HCT116 (cell line): ENCODE results near the gene KRT82. TPM values are rescaled to one million over a fixed set of nuclear protein-coding genes. Genes with fewer than 3 reads are reported as not detected.

Experiments
- ATAC-seq: fragments of 200-7000 bp; cut with Tn5 transposase; 2 replicates; pipeline ENCODE4 v1.9.1; 2020; ENCODE audit warnings: mild to moderate bottlenecking, moderate library complexity
- BruUV-seq: library from RNA; stranded (reverse); fragments of 400-500 nt; replicated peaks from 2 replicates; lab custom pipeline; 2021; lab: Mats Ljungman, UMichigan
- CTCF ChIA-PET: fragments of 300-600 bp; sonication (Branson Sonifier 250); formaldehyde crosslinking; loops from one replicate; lab custom pipeline; 2021; ENCODE audit warnings: antibody characterized with exemption; lab: Charles Lee
- POLR2A ChIA-PET: fragments of 300-600, 350-600 bp; sonication (Branson Sonifier 250); formaldehyde crosslinking; loops from one replicate; lab custom pipeline; 2021; ENCODE audit warnings: antibody characterized with exemption; lab: Charles Lee
- RAD21 ChIA-PET, 2 experiments: fragments of 300-600 bp; sonication (Branson Sonifier 250); formaldehyde crosslinking; loops; one replicate each; lab custom pipeline; 2023; ENCODE audit warnings: low total read pairs in 2 of 2; ENCODE audit not compliant: uncharacterized antibody in 2 of 2, unreplicated experiment in 2 of 2, low non-redundant PET in 1 of 2; lab: Charles Lee
- DNase-seq: peaks from one replicate; pipeline ENCODE4 v3.0.0-alpha.2; 2010; ENCODE audit warnings: low read depth, low spot score
- H2AFZ ChIP-seq: fragments of 200-600 bp; shearing (Covaris generic), sonication (generic); 2 replicates; pipeline ENCODE4 v1.6.1; 2017; ENCODE audit warnings: low read depth, mixed run types, mixed read lengths, antibody characterized with exemption, low read length; ENCODE audit not compliant: poor library complexity, severe bottlenecking
- H3K27ac ChIP-seq: 2 replicates; pipeline ENCODE4 v1.5.1; 2012; ENCODE audit warnings: low read depth, low read length
- H3K27me3 ChIP-seq: fragments of 200-600 bp; sonication (generic); 2 replicates; pipeline ENCODE4 v1.6.1; 2016; ENCODE audit warnings: mixed run types, low read length, mixed read lengths; ENCODE audit not compliant: insufficient read depth
- H3K36me3 ChIP-seq, 2 experiments: fragments of 200-500 bp in 1 of 2; fragments of 200-600 bp in 1 of 2; sonication (Bioruptor generic) in 1 of 2; sonication (generic) in 1 of 2; 2 replicates each; pipeline versions ENCODE4 v1.5.1 to v1.6.1; 2014 to 2016; ENCODE audit warnings: low read length in 2 of 2, inconsistent platforms in 1 of 2, mixed read lengths in 1 of 2, mixed run types in 1 of 2; ENCODE audit not compliant: insufficient read depth in 2 of 2, control insufficient read depth in 1 of 2
- H3K4me1 ChIP-seq, 2 experiments: fragments of 200-600 bp in 1 of 2; sonication (generic) in 1 of 2; 2 replicates each; pipeline versions ENCODE4 v1.5.1 to v1.6.1; 2012 to 2017; ENCODE audit warnings: low read length in 2 of 2, inconsistent platforms in 1 of 2, mild to moderate bottlenecking in 1 of 2, mixed read lengths in 1 of 2, mixed run types in 1 of 2, moderate library complexity in 1 of 2; ENCODE audit not compliant: insufficient read depth in 2 of 2, control insufficient read depth in 1 of 2
- H3K4me2 ChIP-seq: fragments of 200-600 bp; sonication (generic); 2 replicates; pipeline ENCODE4 v1.6.1; 2017; ENCODE audit warnings: mixed run types, low read length, mixed read lengths
- H3K4me3 ChIP-seq, 2 experiments: fragments of 200-600 bp in 1 of 2; sonication (generic) in 1 of 2; replicated peaks in 1 of 2; 2 replicates each; pipeline ENCODE4 v1.5.1; 2011 to 2016; ENCODE audit warnings: low read length in 2 of 2, control low read depth in 1 of 2, low read depth in 1 of 2, mild to moderate bottlenecking in 1 of 2, mixed read lengths in 1 of 2, mixed run types in 1 of 2
- H3K79me2 ChIP-seq: fragments of 200-600 bp; sonication (generic); 2 replicates; pipeline ENCODE4 v1.6.1; 2017; ENCODE audit warnings: mild to moderate bottlenecking, mixed run types, low read length, moderate library complexity, mixed read lengths; ENCODE audit not compliant: insufficient read depth
- H3K9ac ChIP-seq: fragments of 200-600 bp; sonication (generic); 2 replicates; pipeline ENCODE4 v1.6.1; 2016; ENCODE audit warnings: low read length, mixed read lengths
- H3K9me2 ChIP-seq: fragments of 200-600 bp; sonication (generic), shearing (Covaris generic); 2 replicates; pipeline ENCODE4 v1.6.1; 2017; ENCODE audit warnings: mixed run types, mild to moderate bottlenecking, moderate library complexity; ENCODE audit not compliant: insufficient read depth
- H3K9me3 ChIP-seq, 2 experiments: fragments of 200-500 bp in 1 of 2; fragments of 200-600 bp in 1 of 2; sonication (Bioruptor generic) in 1 of 2; sonication (generic) in 1 of 2; 2 replicates each; pipeline ENCODE4 v1.6.1; 2014 to 2017; ENCODE audit warnings: low read length in 2 of 2, mixed read lengths in 2 of 2, inconsistent platforms in 1 of 2, low read depth in 1 of 2, mild to moderate bottlenecking in 1 of 2, mixed run types in 1 of 2, moderate library complexity in 1 of 2; ENCODE audit not compliant: control insufficient read depth in 1 of 2, insufficient read depth in 1 of 2
- H4K20me1 ChIP-seq: fragments of 200-600 bp; sonication (generic), shearing (Covaris generic); 2 replicates; pipeline ENCODE4 v1.6.1; 2017; ENCODE audit warnings: mixed run types, mild to moderate bottlenecking, moderate library complexity; ENCODE audit not compliant: insufficient read depth
- EGR1 ChIP-seq: IDR thresholded peaks from 2 replicates; pipeline ENCODE4 v1.6.1; 2012; ENCODE audit warnings: low read depth
- ELF1 ChIP-seq: IDR thresholded peaks from 2 replicates; pipeline ENCODE4 v1.6.1; 2012; ENCODE audit warnings: low read depth, borderline replicate concordance
- EZH2phosphoT487 ChIP-seq: fragments of 200-600 bp; IDR thresholded peaks from 2 replicates; pipeline ENCODE4 v1.6.1; 2018; ENCODE audit warnings: antibody characterized with exemption, borderline replicate concordance
- FOSL1 ChIP-seq: IDR thresholded peaks from 2 replicates; pipeline ENCODE4 v1.6.1; 2012; ENCODE audit warnings: low read depth
- POLR2A ChIP-seq: IDR thresholded peaks from 2 replicates; pipeline ENCODE4 v1.7.0; 2011; ENCODE audit warnings: borderline replicate concordance; ENCODE audit not compliant: insufficient read depth, insufficient read length; ENCODE audit errors: extremely low read depth
- POLR2AphosphoS5 ChIP-seq: IDR thresholded peaks from 2 replicates; pipeline ENCODE4 v1.6.1; 2011; ENCODE audit warnings: mild to moderate bottlenecking, low read depth, low read length, moderate library complexity
- RAD21 ChIP-seq: IDR thresholded peaks from 2 replicates; pipeline ENCODE4 v1.6.1; 2012; ENCODE audit warnings: low read depth, mild to moderate bottlenecking
- REST ChIP-seq: IDR thresholded peaks from 2 replicates; pipeline ENCODE4 v1.6.1; 2012; ENCODE audit warnings: low read depth
- SIN3A ChIP-seq: IDR thresholded peaks from 2 replicates; pipeline ENCODE4 v1.6.1; 2012; ENCODE audit warnings: low read depth
- SRF ChIP-seq: IDR thresholded peaks from 2 replicates; pipeline ENCODE4 v1.6.1; 2012; ENCODE audit warnings: low read depth
- YY1 ChIP-seq: IDR thresholded peaks from 2 replicates; pipeline ENCODE4 v1.6.1; 2011; ENCODE audit warnings: low read length, low read depth, moderate library complexity, mild to moderate bottlenecking; ENCODE audit not compliant: insufficient replicate concordance; ENCODE audit errors: extremely low read depth
- ZNF274 ChIP-seq: fragments of 200-500 bp; sonication (Bioruptor generic); IDR thresholded peaks from 2 replicates; pipeline ENCODE4 v1.6.1; 2014; ENCODE audit warnings: mild to moderate bottlenecking, low read depth, low read length, inconsistent platforms
- intact Hi-C: fragments of 100-400 bp; cut with micrococcal nuclease; formaldehyde crosslinking; loops from 2 replicates; pipeline ENCODE4 v1.10.0; 2022
- total RNA-seq: library from RNA; stranded (reverse); gene quantifications from one replicate; pipeline ENCODE4 v1.2.1, GENCODE V29; 2021; ENCODE audit not compliant: unreplicated experiment
- TF ChIP-seq, protein P1 (sequence below): IDR thresholded peaks from 2 replicates; pipeline ENCODE4 v1.6.1; 2012
- TF ChIP-seq, protein P2 (sequence below), 3 experiments: fragments of 200-600 bp in 1 of 3; sonication (generic) in 1 of 3; IDR thresholded peaks in 2 of 3; conservative IDR thresholded peaks in 1 of 3; 2 replicates each; pipeline ENCODE4 v1.5.1; 2012 to 2017; ENCODE audit warnings: low read depth in 2 of 3, low read length in 2 of 3, antibody characterized with exemption in 1 of 3, borderline replicate concordance in 1 of 3, control low read depth in 1 of 3, mild to moderate bottlenecking in 1 of 3, mixed read lengths in 1 of 3, mixed run types in 1 of 3, moderate library complexity in 1 of 3; ENCODE audit not compliant: insufficient read depth in 1 of 3

The KRT82 gene
- total RNA-seq, 1 experiment from 2014 or later = not detected

GRCh38 chr12:52396656-52397055 is 9.5 kb downstream of the KRT82 start (continued):
- TF ChIP-seq REST (no peak), SRF (no peak), EZH2phosphoT487 (no peak), POLR2AphosphoS5 (no peak), SIN3A (no peak)
- TF ChIP-seq, protein P1, sequence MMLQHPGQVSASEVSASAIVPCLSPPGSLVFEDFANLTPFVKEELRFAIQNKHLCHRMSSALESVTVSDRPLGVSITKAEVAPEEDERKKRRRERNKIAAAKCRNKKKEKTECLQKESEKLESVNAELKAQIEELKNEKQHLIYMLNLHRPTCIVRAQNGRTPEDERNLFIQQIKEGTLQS = no peak

DNA sequence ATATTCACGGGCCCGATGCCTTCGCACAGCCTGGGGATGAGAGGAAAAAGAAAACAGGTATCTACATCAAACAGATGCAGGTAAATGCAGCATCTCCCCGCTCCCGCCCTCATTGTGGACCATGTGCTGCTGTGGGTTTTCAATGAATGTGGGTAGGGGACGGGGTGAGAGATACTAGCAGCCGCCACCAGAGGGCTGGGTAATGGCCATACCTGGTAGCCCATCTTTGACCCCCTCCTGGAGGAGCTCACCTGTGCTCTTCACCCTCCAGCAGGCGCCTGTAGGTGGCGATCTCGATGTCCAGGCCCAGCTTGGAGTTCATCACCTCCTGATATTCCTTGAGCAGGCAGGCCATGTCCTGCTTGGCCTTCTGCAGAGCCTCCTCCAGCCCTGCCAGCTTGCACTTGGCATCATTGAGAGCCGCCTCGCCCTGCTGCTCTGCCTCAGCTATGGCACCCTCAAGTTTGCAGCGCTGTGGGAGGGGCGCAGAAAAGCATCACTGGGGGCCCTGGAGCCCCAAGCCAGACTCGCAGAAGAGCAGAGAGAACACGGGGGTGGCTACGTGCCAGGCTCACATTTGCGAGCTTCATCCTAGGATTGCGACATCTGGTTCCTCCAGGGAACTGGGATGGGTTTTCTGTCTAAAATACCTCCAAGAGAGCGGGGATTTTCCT is 10.2 kb downstream of the KRT82 start:
- Histone ChIP-seq H3K36me3 (no peaks in the 10 kb centered on the region), H3K27me3 (no peaks in the 10 kb centered on the region), H3K27ac (no peak overlapping the region), H3K4me3 (no peak overlapping the region), H3K9ac (no peak overlapping the region), H2AFZ (no peak overlapping the region), H3K9me3 (no peaks in the 10 kb centered on the region), H4K20me1 (no peaks in the 10 kb centered on the region), H3K79me2 (no peaks in the 10 kb centered on the region), H3K4me2 (no peak overlapping the region), H3K9me2 (no peaks in the 10 kb centered on the region), H3K4me1 (peaks cover 0 to 14% of the 10 kb centered on the region in 2 experiments; a peak in 1 of 4 replicates)
- no TSS peak for BruUV-seq
- RAD21 ChIA-PET = interaction anchor here (0.6 to 2.2 kb wide), 11 partner anchors 45 to 585 kb away, joined by 3 to 7 read pairs (median 4); no protein-coding TSS in a partner anchor
- intact Hi-C loops = loop anchor here (1.0 to 5.0 kb wide), 5 partner anchors 111 to 474 kb away; no protein-coding TSS in a partner anchor
- DNase-seq = peak; percentile 75
- POLR2A ChIA-PET = interaction anchor here (1.0 to 2.1 kb wide), 5 partner anchors 9 to 484 kb away, joined by 3 to 6 read pairs (median 4); no protein-coding TSS in a partner anchor
- CTCF ChIA-PET = interaction anchor here (0.6 to 4.0 kb wide), 43 partner anchors 8 to 584 kb away, joined by 3 to 73 read pairs (median 5); partner anchors contain the start of genes KRT5, KRT82 and KRT84
- ATAC-seq = peak; percentile 97
- TF ChIP-seq YY1 = peak; percentile 46
- no peak for TF ChIP-seq ZNF274
- TF ChIP-seq REST = no peak
- TF ChIP-seq EGR1 = no peak
- TF ChIP-seq FOSL1 = no peak
- no peak for TF ChIP-seq POLR2A
- no peak for TF ChIP-seq ELF1
- TF ChIP-seq, protein P2, sequence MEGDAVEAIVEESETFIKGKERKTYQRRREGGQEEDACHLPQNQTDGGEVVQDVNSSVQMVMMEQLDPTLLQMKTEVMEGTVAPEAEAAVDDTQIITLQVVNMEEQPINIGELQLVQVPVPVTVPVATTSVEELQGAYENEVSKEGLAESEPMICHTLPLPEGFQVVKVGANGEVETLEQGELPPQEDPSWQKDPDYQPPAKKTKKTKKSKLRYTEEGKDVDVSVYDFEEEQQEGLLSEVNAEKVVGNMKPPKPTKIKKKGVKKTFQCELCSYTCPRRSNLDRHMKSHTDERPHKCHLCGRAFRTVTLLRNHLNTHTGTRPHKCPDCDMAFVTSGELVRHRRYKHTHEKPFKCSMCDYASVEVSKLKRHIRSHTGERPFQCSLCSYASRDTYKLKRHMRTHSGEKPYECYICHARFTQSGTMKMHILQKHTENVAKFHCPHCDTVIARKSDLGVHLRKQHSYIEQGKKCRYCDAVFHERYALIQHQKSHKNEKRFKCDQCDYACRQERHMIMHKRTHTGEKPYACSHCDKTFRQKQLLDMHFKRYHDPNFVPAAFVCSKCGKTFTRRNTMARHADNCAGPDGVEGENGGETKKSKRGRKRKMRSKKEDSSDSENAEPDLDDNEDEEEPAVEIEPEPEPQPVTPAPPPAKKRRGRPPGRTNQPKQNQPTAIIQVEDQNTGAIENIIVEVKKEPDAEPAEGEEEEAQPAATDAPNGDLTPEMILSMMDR (IDR thresholded peaks at IDR 0.05 in 2 of 3, conservative IDR thresholded peaks at IDR 0.05 in 1 of 3; ENCODE audit: borderline replicate concordance in 1 of 3, insufficient read depth in 1 of 3, low read depth in 2 of 3, low read length in 2 of 3) = peak; percentile 87 to 98 (median 88)
- TF ChIP-seq RAD21 = peak; percentile 80
